Measurements from ENCODE around the gene CTF1. TPM values are rescaled to one million over a fixed set of nuclear protein-coding genes. Genes with fewer than 3 reads are reported as not detected.
"Not testable (repeated sequence)": the region's sequence is repeated elsewhere in the genome, so short reads cannot be mapped to it uniquely, and the experiment has no call there.

Gene CTF1
- total RNA-seq, 1 donor from 2014 or later = 0.62 TPM

DNA sequence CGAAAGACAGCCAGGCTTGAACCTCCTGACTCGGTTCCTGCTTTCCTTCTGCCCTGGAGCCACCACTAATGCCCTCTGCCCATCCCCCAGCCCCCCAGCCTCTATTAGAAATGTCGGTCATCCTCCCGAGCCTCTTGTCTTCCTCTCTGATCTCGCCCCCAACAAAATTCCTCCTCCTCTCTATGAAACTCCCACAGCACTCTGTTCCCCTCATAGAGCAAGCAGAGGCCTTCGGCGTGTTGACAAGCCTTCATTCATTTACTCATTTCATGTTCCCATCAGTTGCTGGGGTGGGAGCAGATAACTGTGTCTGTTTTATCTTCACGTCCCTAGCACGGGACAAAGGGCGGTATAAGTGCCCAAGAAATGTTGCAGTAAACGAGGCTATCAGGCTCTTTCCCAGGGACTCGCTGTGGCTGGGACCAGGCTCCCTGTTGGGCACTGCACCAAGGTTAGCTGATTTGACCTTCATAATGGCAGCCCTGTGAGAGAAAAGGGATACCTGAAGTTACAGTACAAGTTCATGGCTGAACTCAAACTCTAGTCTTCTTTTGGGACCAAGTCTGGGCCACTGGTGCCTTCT, 34.7 kb downstream of the CTF1 start:
- TF ChIP-seq, protein P1, sequence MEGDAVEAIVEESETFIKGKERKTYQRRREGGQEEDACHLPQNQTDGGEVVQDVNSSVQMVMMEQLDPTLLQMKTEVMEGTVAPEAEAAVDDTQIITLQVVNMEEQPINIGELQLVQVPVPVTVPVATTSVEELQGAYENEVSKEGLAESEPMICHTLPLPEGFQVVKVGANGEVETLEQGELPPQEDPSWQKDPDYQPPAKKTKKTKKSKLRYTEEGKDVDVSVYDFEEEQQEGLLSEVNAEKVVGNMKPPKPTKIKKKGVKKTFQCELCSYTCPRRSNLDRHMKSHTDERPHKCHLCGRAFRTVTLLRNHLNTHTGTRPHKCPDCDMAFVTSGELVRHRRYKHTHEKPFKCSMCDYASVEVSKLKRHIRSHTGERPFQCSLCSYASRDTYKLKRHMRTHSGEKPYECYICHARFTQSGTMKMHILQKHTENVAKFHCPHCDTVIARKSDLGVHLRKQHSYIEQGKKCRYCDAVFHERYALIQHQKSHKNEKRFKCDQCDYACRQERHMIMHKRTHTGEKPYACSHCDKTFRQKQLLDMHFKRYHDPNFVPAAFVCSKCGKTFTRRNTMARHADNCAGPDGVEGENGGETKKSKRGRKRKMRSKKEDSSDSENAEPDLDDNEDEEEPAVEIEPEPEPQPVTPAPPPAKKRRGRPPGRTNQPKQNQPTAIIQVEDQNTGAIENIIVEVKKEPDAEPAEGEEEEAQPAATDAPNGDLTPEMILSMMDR (IDR thresholded peaks at IDR 0.05) = no peak
- Mint-ChIP-seq H3K9me3 (no peaks in the 10 kb centered on the region), H3K4me3 (no peak overlapping the region), H3K36me3 (ENCODE audit: low read depth) (peaks cover 31% of the 10 kb centered on the region), H3K4me1 (peaks cover 2% of the 10 kb centered on the region), H3K27me3 (no peaks in the 10 kb centered on the region), H3K27ac (no peak overlapping the region)
- DNase-seq = no peak
- ATAC-seq (ENCODE audit: low read depth) = no peak
- intact Hi-C loops (cut with micrococcal nuclease) = no loop called here
- ChIA-PET CTCF (no interaction called here), POLR2A (no interaction called here)

DNA sequence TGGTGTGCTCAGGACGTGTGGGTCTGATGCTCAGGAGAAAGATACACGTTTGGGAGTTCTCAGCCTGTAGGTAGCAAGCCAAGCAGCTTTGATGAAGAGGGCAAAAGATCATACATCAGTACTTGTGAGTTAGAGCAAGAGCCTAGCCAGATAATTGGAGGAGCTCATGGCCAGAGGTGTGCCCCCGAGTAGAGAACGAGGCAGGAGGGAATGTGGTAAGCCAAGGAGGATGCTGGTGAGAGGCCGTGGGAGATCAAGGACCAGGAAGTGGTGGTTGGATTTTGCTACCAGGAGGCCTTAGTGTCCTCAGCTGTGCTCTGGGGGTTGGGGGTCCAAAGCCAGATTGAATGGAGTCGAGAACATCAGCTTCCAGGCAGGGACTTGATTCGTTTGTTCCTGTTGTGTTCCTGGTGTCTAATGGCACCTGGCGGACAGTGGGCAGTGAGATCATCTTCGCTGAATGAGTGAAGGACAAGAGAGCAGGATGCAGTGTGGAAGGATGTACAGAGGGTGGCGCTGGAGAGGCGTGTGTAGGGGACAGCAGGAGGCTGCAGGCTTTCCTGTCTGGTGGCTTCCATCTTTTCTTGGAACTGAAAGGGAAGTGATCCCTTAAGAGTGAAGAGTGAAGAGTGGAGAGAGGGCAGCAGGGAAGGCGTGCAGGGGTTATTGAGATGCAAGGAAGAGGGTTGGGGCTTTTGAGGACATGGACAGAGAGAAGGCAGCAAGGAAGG, 38.6 kb downstream of the CTF1 start:
- DNase-seq (no peak), ATAC-seq (ENCODE audit: low read depth) (peak; percentile 37)
- H3K4me1 Mint-ChIP-seq = peaks cover 7% of the 10 kb centered on the region
- no peaks in the 10 kb centered on the region for H3K9me3 Mint-ChIP-seq
- no peak overlapping the region for H3K4me3 Mint-ChIP-seq
- H3K27ac Mint-ChIP-seq = no peak overlapping the region
- no peaks in the 10 kb centered on the region for H3K27me3 Mint-ChIP-seq
- POLR2A ChIA-PET = no interaction called here
- intact Hi-C loops (cut with micrococcal nuclease) = no loop called here
- CTCF ChIA-PET = no interaction called here
- TF ChIP-seq, protein P1 (IDR thresholded peaks at IDR 0.05) = no peak
- peaks cover 26% of the 10 kb centered on the region for H3K36me3 Mint-ChIP-seq (ENCODE audit: low read depth)

DNA sequence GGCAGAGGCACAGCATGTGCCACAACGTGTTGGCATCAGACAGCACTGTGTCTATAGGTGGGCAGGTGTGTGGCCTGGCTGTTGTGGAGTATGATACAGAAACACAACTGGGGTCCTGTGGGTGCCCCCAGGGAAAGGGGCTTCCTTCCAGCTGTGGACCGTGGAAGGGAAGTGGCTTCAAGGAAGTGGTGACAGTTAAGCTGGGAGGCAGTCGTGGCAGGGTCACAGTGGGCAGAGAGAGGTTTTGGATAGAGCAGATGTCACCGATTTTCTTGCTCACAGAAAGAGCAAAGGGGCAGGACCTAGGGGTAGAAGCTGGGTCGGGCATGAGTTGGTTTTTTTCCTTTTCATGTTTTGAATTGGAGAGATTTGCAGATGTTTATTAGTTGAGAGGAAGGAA, 41.3 kb downstream of the CTF1 start:
- Mint-ChIP-seq H3K4me1 (peaks cover 20% of the 10 kb centered on the region), H3K4me3 (no peak overlapping the region), H3K27ac (no peak overlapping the region), H3K9me3 (no peaks in the 10 kb centered on the region), H3K27me3 (no peaks in the 10 kb centered on the region), H3K36me3 (ENCODE audit: low read depth) (peaks cover 10% of the 10 kb centered on the region)
- intact Hi-C loops (cut with micrococcal nuclease) = no loop called here
- ChIA-PET POLR2A (interaction anchor here (0.5 kb wide), 1 partner anchor 125 kb away, joined by 3 read pairs; no protein-coding TSS in a partner anchor), CTCF (no interaction called here)
- TF ChIP-seq, protein P1 (IDR thresholded peaks at IDR 0.05) = no peak
- ATAC-seq (ENCODE audit: low read depth) (no peak), DNase-seq (no peak)

DNA sequence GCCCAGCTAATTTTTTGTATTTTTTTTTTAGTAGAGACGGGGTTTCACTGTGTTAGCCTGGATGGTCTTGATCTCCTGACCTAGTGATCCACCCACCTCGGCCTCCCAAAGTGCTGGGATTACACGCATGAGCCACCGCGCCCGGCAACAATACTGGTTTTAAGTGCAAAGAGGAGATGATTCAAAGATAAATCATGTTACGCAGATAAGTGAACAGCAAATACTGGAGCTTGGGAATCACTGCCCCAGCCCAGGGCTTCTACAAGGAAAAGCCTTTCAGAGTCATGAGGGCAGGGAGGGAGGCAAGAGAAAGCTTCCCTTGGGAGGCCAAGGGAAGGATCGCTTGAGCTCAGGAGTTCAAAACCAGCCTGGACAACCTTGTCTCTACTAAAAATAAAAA, 43.2 kb downstream of the CTF1 start:
- Mint-ChIP-seq H3K4me1 (peaks cover 22% of the 10 kb centered on the region), H3K36me3 (ENCODE audit: low read depth) (peaks cover 13% of the 10 kb centered on the region)
- POLR2A ChIA-PET = interaction anchor here (0.7 to 1.3 kb wide), 2 partner anchors 237 to 276 kb away, joined by 4 read pairs; no protein-coding TSS in a partner anchor

DNA sequence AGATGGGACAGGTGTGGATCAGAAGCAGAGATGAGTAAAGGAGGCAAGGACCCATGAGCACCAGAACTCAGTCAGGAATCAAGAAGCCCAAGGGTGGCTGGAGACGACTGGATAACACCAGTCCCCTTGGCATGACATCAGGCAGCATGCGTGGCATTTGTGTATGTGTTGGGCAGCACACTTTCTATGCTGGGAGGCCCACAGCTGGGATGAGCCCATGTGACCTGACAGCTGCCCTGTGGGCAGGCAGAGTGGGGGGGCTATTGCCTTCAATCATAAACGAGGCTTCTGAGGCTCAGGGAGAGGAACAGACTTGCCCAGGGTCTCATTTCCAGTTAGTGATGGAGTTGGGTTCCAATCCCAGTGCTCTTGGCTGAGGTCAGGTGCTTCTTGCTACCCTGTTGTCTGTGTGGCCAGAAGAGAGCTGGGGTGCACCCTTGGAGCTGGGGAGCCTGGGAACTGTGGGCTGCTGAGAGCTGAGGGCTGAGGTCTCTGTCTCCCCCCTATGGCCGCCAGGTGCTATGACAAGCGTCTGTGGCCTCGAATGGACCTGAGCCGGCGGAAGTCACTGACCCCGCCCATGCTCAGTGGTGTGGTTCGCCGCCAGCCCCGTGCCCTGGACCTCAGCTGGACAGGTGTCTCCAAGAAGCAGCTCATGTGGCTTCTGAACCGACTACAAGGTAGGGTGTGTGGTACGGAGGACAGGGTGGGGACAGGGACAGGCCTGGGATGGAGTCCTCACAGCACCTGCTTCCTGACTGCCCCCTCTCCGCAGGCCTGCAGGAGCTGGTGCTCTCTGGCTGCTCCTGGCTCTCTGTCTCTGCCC, 45.4 kb downstream of the CTF1 start:
- Mint-ChIP-seq H3K36me3 (ENCODE audit: low read depth) (peaks cover 12% of the 10 kb centered on the region), H3K4me3 (peak overlapping the region; percentile 52)
- CTCF ChIA-PET = interaction anchor here (0.6 to 4.2 kb wide), 13 partner anchors 8 to 512 kb away, joined by 3 to 40 read pairs (median 4); partner anchors contain the start of gene DCTPP1

More for the DNA sequence above, 43.2 kb downstream of the CTF1 start:
- CTCF ChIA-PET = interaction anchor here (1.4 to 4.2 kb wide), 2 partner anchors 11 to 95 kb away, joined by 3 to 40 read pairs; no protein-coding TSS in a partner anchor
- DNase-seq; H3K27me3 Mint-ChIP-seq; H3K4me3 Mint-ChIP-seq; H3K27ac Mint-ChIP-seq; ATAC-seq (ENCODE audit: low read depth); H3K9me3 Mint-ChIP-seq; intact Hi-C loops (cut with micrococcal nuclease): not testable (repeated sequence)

More for the DNA sequence above, 45.4 kb downstream of the CTF1 start:
- TF ChIP-seq, protein P1 (IDR thresholded peaks at IDR 0.05) = peak; percentile 62
- no peaks in the 10 kb centered on the region for H3K27me3 Mint-ChIP-seq
- peaks cover 22% of the 10 kb centered on the region for H3K4me1 Mint-ChIP-seq
- ATAC-seq (ENCODE audit: low read depth) (peak; percentile 99), DNase-seq (peak; percentile 62)
- H3K27ac Mint-ChIP-seq = peak overlapping the region; percentile 63
- POLR2A ChIA-PET = interaction anchor here (0.6 to 1.7 kb wide), 6 partner anchors 16 to 200 kb away, joined by 3 to 6 read pairs (median 4); partner anchors contain the start of genes KAT8, PHKG2 and SETD1A
- intact Hi-C loops (cut with micrococcal nuclease) = loop anchor here (1.0 kb wide), 3 partner anchors 8 to 98 kb away; no protein-coding TSS in a partner anchor
- no peaks in the 10 kb centered on the region for H3K9me3 Mint-ChIP-seq

Measured in activated B cell treated with CpG ODN at 0.5 μM for 24 hours (primary cell).